Measurements from ENCODE around the gene XIST.
"Not testable (repeated sequence)": the region's sequence is repeated elsewhere in the genome, so short reads cannot be mapped to it uniquely, and the experiment has no call there.

The XIST gene

DNA sequence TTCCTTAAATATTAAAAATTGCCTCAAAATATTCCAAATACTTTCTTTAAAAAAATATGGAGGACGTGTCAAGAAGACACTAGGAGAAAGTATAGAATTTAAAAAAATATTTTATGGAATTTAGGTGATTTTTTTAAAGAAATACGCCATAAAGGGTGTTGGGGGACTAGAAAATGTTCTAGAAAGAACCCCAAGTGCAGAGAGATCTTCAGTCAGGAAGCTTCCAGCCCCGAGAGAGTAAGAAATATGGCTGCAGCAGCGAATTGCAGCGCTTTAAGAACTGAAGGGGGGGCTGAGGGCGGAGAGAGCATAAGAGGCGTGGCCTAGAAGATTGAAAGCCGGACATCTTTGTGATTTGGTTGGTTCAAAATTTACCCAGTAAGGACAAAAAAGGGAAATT, at the start of gene XIST:
Gene XIST (minus strand): TSS at position 248 of the 400 bp plus-strand sequence.
- no peak for DNase-seq (ENCODE audit: low read depth in 2 of 2)

DNA sequence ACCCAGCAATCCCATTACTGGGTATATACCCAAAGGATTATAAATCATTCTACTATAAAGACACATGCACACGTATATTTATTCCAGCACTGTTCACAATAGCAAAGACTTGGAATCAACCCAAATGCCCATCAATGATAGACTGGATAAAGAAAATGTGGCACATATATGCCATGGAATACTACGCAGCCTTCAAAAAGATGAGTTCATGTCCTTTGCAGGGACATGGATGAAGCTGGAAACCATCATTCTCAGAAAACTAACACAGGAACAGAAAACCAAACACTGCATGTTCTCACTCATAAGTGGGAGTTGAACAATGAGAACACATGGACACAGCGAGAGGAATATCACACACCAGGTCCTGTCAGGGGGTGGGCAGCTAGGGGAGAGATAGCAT, 45.8 kb upstream of the XIST start:
- not testable (repeated sequence) for DNase-seq (ENCODE audit: low read depth in 2 of 2)

DNA sequence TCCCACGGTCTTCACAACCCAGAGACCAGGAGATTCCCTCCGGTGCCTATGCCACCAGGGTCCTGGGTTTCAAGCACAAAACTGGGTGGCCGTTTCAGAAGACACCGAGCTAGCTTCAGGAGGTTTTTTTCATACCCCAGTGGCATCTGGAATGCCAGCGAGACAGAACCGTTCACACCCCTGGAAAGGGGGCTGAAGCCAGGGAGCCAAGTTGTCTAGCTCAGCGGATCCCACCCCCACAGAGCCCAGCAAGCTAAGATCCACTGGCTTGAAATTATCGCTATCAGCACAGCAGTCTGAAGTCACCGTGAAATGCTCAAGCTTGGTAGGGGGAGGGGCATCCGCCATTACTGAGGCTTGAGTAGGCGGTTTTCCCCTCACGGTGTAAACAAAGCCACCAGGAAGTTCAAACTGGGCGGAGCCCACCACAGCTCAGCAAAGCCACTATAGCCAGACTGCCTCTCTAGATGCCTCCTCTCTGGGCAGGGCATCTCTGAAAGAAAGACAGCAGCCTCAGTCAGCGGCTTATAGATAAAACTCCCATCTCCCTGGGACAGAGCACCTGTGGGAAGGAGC, 40.1 kb upstream of the XIST start:
- DNase-seq (ENCODE audit: low read depth in 2 of 2), result not testable (repeated sequence)

DNA sequence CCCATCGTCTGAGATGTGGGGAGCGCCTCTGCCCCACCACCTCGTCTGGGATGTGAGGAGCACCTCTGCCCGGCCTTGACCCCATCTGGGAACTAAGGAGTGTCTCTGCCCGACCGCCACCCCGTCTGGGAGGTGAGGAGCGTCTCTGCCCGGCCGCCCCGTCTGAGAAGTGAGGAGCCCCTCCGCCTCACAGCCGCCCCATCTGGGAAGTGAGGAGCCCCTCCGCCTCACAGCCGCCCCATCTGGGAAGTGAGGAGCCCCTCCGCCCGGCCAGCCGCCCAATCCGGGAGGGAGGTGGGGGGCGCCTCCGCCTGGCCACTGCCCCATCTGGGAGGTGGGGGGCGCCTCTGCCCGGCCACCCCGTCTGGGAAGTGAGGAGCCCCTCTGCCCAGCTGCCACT, 29.7 kb upstream of the XIST start:
- DNase-seq (ENCODE audit: low read depth in 2 of 2), result not testable (repeated sequence)

DNA sequence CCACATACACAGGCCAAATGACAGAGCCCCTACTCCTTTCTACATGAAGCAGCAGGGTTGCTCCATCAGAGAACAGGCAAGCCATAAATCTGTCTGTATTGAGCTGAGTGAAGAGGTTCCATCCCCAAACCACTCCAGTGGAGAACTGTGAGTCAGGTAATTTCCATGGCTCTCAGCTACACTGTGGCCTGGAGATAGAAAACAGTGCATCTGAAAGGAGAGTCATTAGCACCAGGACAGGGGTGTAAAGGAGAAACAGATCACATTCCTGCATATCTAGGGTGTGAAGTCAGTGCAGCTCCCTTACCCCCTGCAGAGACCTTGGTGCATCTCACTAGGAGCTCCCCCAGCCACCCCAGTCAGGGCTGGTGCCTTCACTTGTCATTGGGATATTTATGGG, 25.2 kb upstream of the XIST start:
- DNase-seq (ENCODE audit: low read depth in 2 of 2), result no peak

DNA sequence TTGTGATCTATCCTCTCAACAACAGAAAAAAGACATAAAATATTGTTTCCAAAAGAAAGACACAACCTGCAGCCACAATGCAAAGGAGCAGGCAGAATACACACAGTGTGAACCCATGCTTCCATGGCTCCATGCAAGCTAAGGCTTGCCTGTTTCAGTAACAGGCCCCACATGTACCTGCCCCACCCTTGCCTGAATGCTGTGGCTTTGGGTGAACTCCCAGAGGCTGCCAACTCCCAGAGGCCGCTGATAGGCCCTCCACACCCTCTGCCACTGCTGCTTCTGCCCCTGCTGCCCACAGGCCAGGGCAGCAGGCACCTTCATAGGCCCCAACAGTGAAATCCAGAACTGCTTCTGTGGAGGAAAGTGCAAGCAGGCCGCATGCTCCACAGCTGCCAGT, 24.4 kb upstream of the XIST start:
- no peak for DNase-seq (ENCODE audit: low read depth in 2 of 2)

DNA sequence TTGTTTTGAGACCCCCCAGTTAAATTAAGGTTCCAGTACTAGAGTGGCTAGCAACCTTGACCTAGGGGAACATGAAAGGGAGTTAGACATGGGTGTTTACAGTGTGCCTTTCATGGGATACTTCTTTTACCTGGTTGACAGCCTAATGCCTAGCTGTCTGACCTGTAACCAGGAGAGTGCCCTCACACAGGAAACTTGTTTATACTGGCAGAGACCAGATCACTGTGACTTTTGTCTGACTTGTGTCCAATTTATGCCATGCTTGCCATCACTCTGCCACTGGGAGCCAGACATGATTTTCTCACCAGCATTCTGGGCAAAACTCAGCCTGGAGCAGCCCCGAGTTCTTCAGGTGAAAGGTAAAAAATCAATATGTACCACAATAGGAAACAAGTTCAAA, 16.4 kb upstream of the XIST start:
- DNase-seq (ENCODE audit: low read depth in 2 of 2), result no peak

DNA sequence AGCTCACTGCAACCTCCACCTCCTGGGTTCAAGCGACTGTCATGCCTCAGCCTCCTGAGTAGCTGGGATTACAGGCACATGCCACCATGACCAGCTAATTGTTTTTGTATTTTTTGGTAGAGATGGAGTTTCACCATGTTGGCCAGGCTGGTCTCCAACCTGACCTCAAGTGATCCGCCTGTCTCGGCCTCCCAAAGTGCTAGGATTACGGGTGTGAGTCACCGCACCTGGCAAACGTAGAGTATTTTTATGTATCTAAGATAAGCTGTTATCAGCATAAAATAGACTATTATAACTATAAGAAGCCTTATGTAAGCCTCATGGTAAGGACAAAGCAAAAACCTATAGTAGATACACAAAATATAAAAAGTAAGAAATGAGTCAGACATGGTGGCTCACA, 14.6 kb upstream of the XIST start:
- DNase-seq (ENCODE audit: low read depth in 2 of 2), result no peak

DNA sequence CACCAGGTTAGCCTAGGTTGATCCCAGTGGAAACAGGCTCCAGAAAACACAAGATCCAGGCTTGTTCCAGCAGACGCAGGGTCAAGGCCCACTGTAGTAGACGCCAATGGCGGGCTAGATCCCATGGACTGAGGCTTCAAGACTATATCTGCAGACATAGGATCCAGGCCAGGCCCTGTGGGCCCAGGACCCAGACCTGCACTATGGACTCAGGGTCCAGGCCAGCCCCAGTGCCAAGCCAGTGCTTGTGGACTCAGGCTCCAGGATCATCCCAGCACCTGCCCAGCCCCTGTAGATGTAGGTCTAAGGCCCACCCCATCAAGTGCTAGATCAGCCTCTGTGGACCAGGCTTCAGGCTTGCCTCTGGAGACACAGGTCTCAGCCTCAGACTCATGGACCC, 11.3 kb upstream of the XIST start:
- no peak for DNase-seq (ENCODE audit: low read depth in 2 of 2)

DNA sequence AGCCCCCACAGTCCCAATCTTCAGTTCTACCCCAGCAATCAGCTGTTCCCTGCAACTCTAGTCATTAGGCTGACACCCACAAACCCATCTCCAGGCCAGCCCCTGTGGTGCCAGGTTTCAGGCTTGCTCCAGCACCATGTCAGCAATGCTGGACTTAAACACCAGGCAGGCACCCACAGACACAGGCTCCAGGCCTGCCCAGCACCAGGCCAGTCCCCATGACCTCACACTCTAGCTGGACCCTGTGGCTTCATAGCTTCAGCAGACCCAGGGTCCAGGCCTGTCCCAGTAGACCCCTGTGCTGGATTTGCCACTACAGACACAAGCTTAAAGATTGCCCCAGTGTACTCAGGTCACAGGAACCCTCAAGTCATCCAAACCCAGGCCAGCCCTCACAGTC, 10.8 kb upstream of the XIST start:
- DNase-seq (ENCODE audit: low read depth in 2 of 2), result no peak

DNA sequence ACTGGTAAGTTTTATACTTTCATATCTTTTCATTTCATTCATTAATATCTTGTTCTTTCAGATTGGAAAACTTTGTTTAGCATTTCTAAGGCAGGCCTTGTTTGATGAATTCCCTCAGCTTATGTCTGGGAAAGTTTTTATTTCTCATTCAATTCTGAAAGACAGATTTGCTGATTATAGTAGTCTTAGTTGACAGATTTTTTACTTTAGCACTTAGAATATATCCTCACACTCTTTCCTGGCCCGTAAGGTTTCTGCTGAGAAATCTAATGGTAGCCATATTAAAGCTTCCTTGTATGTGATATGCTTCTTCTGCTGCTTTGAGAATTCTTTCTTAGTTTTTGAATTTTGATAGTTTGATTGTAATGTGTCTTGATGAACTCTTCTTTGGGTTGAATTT, 7.1 kb upstream of the XIST start:
- DNase-seq (ENCODE audit: low read depth in 2 of 2), result no peak

DNA sequence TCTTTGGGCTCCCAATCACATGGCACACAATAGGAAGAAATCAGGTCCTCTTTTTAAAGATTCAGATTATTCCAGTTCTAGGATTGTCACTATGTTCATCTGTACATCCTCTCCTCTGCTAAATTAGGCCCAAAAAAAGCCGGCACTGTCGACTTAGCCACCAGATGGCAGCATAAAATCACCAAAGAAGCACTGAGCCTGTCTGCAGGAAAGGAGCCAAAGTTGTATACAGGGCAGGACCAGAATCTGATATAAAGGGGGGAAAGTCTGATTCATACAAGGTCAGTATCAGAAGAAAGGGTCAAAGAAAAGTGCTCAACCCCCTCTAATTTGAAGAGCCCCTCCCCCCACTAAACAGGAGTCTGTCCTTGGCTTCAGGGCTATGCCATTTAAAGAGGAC, 3.0 kb upstream of the XIST start:
- DNase-seq (ENCODE audit: low read depth in 2 of 2), result peak; percentile 10 to 33

DNA sequence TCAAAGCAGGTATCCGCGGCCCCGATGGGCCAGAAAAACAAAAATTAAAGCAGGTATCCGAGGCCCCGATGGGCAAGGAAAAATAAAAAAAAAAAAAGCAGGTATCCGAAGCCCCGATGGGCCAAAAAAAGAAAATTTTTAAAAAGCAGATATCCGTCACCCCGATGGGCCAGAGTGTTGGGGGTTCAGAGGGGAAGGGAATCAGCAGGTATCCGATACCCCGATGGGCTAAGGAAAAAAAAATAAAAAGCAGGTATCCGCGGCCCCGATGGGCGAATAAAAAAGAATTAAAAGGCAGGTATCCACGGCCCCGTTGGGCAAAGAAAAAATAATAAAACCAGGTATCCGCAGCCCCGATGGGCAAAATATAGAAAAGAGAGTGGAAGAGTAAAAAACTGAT, 492 bp downstream of the XIST start:
- DNase-seq (ENCODE audit: low read depth in 2 of 2), result no peak

DNA sequence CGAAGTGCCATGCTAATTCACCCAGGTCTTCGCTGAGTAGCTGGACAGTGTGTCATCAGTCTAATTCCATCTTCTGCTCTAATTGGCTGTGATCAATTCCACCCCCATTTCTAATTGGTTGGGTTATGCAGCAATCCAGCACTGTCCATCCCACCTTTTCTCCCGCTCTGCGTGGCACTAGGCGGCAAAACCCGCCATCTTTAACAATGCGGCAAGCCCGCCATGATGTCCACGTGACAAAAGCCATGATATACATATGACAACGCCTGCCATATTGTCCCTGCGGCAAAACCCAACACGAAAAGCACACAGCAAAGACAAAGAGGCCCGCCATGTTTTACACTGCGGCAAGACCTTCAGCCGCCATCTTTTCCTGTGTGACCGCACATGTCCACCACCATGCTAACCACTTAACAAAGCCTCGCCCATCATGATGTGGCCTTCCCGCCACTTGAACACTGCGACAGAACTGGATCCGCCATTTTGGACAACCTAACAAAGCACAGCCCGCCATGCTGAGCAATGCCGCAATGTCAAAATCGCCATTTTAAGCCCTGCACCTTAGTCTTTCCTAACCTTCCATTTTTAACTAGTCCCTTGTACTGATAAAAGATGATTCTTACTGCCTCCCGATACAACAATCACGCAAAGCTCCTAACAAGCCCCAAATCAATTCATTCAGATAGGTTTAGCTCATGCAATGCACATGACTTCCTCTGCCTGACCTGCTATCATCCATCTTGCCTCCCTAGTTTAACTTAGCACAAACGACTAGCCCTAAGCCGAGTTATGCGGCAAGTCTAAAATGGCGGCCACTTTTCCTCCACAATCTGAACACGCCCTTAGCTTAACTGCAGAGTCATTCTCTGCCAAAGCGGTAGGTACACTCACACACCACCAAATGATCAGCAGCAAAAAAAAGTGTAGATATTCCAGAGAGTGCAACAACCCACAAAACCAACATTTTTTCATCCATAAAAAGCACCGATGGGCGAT, 1.2 kb downstream of the XIST start:
- DNase-seq (ENCODE audit: low read depth in 2 of 2), result no peak

DNA sequence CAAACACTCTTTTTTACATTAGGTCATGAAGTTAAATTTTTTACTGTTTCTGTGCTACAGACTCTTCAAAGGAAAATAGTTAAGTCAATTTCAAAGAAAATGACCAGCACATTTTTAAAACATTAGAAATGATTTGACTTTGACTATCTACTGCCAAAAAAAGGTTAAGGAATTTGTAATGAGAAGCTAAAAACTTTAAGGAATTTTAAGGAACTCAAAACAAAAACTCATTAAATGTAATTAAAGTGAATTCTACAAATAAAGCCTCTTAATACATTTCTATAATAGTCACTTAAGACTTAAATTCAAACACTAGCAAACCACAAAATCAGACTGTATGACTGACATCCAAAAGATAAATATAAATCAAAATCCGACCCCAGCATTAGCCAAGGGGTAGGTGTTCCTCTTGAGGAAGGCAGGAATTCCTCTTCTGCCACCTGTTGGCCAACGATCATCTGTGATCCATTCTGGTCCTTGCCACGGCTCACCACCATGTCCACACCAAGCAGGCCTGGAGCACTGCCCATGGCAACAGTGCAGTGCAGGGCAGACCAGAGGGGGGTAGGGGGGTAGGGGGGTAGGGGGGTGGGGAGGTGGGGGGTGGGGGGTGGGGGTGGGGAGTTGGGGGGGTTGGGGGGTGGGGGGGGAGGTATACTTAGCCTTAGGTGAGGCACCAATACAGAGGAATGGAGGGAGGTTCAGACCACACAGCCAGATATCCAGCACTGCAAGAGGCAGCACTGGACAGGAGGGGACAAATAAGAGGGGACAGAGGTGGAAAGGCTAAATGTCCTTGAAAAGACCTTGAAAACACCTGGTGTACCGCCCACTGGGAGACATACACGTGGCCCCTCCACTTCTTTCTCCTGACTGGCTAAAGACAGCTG, 2.1 kb downstream of the XIST start:
- no peak for DNase-seq (ENCODE audit: low read depth in 2 of 2)

DNA sequence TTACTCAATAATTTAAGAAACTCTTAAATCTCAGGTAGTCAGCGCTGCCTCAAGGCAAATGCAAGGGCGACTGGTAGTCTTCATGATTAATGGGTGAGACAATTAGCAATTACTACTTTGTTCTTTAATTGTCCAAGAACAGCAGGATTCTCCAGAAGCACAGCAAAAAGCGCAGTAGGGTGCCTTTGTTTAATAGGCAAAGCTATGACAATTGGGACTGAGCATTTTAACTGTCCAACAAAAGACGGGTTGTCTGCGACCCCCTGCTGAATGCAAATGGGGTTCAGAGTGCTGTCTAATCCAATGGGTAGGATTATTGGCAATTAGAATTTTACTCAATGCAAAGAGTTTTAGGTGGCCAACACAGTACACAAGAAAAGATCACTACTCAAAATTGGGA, 3.4 kb downstream of the XIST start:
- DNase-seq (ENCODE audit: low read depth in 2 of 2), result no peak

DNA sequence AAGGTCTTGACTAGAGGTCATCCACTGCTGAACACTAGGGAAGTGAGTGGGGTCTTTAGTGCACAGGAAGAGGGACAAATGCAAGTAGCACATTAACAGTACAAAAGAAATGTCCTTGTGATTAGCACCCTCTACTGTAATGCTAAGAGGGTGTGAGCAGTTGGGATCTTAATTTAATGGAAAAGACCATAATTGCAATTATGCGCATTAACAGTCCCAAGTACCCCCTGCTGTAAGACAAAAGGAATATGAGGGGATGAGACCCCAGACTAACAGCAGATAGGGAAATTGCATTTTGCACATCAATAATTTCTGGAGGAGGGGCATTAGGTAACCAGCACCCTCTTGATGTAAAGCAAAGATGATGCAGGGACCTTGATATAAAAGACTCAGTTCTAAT, 4.5 kb downstream of the XIST start:
- DNase-seq (ENCODE audit: low read depth in 2 of 2), result no peak

DNA sequence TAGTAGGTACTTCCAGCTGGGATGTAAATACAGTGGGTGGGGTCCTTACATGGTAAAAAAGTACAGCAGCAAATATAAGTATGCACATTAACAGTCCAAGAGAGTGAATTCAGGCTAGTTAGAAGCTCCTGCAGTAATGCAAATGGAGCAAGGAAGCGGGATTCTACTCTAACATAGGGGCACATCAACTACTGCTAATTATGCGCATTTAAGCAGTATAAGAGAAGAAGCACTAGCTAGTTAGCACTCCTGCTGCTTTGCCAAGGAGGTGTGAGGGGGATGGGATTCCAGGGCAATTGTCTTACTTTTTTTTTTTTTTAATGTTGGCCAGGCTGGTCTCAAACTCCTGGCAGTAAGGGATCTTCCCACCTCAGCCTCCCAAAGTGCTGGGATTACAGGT, 5.4 kb downstream of the XIST start:
- DNase-seq (ENCODE audit: low read depth in 2 of 2), result no peak

DNA sequence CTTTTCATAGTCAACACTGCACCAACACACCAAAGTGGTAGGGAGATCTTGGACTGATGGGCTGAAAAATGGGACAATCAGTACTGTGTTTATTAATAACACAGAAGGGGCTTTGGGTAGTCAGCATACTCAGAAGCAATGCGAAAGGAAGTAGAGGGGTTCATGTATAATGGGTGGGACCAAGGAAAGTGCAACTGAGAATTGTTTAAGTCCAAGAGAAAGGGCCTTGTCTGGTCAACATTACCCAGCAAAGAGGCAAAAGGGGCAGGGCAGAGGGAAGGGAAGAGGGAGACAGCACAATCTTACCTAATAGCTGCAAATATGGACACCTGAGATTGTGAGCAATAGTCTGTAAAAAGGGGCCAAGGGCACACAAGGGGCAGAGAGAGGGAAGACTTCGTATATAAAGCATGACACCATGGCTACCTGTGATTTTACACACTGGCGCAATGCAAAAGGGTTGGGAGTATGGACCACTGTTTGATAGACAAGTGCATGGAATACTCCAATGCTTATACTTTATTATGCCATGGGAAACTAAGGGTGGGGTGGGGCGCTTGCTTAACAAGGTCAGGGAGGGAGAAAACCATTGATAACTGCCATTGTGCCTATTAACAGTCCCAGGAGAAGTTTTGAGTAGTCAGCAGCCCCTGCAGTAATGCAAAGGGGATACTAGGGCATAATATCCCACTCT, 9.8 kb downstream of the XIST start:
- no peak for DNase-seq (ENCODE audit: low read depth in 2 of 2)

DNA sequence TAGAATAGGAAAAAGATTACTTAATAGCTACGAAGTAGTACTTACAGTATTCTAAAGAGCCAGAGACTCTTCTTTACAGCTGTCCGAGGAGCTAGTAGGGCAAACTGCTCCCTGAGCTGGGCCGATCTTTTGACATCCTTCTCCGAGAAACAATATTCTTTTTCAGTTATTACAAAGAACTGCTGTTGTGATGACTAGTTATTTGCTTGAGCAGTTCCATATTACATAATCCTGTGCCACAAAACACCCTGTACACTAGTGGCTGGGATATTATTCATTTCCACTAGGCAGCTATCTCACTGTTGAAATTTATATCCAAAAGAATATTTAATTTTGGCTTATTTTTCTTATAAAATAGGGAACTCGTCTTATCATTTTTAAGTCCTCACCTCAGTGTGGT, 11.2 kb downstream of the XIST start:
- DNase-seq (ENCODE audit: low read depth in 2 of 2), result no peak

DNA sequence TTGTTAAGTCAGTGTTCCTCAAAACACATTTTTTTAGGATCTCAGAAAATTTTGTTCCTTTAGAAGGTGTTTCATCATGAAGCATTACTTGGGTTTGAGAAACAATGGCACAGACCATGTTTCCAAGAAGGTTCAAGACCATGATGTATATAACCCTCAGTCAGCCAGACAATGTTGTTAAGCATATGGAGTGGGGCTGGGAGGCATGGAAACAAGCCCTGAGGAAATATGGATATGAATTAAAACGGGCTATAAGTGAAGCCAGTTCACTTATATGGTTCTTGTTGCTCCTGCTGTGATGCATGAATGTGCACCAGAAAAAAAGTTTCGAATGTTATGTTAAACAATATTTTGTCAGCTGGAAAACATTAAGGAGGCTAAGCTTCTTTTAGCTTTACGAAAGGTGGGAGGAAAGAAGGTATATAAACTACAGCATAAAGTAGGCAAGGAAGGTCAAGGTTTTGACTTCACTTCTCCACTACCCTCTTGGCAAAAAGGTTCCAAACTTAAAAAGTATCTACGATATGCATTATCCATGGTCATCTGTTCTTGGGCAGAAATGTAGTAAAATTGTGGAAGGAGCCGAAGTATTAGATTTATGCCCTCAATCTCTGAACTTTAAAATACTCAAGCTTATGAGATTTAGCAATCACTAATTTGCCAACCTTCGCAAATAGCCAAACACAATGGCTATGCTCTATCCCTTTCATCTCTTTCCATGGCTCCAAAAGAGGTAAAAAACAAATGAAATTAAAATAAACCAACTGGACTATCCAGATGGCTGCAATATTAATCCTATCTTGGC, 12.2 kb downstream of the XIST start:
- DNase-seq (ENCODE audit: low read depth in 2 of 2), result no peak
